T47D (cell line): Measurements from ENCODE around the gene CAMTA2.

Source experiments
- DNase-seq, 2 experiments: peaks; one replicate each; pipeline versions ENCODE4 v3.0.0 to v3.0.0-alpha.2; 2011 to 2012; ENCODE audit warnings: low read depth in 1 of 2, low spot score in 1 of 2
- JUND ChIP-seq: IDR thresholded peaks from 2 replicates; pipeline ENCODE4 v1.6.1; 2012; ENCODE audit warnings: low read depth
- in situ Hi-C: cut with HindIII; loops from 2 replicates; pipeline ENCODE4 v1.10.0; 2016; ENCODE audit warnings: low sequenced_read_pairs, low pct_unique_long_range_greater_than_20kb

The CAMTA2 gene

DNA sequence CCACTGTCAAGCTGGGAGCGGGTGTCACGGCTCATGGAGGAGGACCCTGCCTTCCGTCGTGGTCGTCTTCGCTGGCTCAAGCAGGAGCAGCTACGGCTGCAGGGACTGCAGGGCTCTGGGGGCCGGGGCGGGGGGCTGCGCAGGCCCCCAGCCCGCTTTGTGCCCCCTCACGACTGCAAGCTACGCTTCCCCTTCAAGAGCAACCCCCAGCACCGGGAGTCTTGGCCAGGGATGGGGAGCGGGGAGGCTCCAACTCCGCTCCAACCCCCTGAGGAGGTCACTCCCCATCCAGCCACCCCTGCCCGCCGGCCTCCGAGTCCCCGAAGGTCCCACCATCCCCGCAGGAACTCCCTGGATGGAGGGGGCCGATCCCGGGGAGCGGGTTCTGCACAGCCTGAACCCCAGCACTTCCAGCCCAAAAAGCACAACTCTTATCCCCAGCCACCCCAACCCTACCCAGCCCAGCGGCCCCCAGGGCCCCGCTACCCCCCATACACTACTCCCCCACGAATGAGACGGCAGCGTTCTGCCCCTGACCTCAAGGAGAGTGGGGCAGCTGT lies 36.2 kb upstream of the CAMTA2 start:
- no peak for TF ChIP-seq JUND
- in situ Hi-C loops = no loop called here
- DNase-seq = no peak

DNA sequence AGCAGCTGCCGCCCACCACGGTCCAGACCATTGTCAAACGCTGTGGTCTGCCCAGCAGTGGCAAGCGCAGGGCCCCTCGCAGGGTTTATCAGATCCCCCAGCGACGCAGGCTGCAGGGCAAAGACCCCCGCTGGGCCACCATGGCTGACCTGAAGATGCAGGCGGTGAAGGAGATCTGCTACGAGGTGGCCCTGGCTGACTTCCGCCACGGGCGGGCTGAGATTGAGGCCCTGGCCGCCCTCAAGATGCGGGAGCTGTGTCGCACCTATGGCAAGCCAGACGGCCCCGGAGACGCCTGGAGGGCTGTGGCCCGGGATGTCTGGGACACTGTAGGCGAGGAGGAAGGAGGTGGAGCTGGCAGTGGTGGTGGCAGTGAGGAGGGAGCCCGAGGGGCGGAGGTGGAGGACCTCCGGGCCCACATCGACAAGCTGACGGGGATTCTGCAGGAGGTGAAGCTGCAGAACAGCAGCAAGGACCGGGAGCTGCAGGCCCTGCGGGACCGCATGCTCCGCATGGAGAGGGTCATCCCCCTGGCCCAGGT lies 34.8 kb upstream of the CAMTA2 start:
- no peak for DNase-seq
- in situ Hi-C loops = no loop called here
- TF ChIP-seq JUND = no peak

DNA sequence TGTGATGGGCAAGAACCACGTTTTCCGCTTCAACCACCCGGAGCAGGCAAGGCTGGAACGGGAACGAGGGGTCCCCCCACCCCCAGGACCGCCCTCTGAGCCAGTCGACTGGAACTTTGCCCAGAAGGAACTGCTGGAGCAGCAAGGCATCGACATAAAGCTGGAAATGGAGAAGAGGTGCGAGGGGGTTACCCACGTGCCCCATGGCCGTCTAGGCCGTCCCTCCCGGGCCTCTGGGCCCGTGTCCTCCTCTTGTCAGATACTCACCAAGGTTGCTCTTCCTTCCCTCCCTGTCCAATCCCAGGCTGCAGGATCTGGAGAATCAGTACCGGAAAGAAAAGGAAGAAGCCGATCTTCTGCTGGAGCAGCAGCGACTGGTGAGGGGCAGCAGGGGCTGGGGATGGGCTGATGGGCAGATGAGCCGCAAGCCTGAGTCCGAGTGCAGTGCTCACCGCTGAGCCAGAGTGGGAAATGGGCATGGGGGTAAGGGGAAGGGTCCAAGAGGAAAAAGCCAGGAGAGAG lies 33.1 kb upstream of the CAMTA2 start:
- in situ Hi-C loops = no loop called here
- no peak for TF ChIP-seq JUND
- no peak for DNase-seq

DNA sequence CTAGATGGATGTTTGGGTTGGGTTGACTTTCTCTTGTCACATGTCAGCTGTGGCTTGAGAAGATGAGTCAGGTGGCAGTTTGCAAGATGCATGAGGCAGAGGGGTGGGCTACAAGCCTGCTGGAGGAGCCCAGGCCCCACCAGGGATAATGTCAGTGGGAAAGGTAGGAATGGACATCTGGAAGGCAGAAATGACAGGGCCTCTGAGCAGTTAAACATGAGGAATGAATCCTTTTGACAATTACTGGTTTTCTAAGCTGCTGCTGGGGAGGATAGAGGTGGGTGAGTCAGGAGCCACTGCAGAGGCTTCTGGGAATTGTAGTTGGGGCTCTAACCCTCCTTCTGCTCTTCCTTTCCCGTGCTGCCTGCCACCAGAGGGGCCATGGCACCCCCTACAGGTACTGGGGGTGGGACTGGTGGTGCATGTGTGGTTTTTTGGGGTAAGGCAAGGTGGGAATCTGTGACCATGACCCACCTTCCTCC lies 32.0 kb upstream of the CAMTA2 start:
- DNase-seq = no peak
- in situ Hi-C loops = no loop called here
- no peak for TF ChIP-seq JUND

DNA sequence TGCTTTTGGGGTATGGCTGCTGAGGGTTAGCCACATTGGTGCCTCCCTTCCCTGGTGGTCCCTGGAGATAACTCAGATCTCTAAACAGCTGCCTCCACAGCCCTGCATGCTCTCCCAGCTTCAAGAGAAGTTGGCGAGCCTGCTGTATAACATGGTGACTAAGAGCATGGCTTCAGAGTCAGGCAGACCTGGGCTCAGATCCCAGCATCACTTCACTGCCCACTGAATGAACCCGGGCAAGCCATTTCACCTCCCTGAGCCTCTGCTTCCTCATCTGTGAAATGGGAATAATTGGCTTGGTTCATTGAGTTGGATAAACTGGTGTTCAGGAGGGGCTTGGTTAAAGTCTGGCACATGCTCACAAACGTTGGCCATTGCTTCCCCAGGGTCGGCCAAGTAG lies 26.9 kb upstream of the CAMTA2 start:
- DNase-seq = no peak
- no peak for TF ChIP-seq JUND
- in situ Hi-C loops = no loop called here

DNA sequence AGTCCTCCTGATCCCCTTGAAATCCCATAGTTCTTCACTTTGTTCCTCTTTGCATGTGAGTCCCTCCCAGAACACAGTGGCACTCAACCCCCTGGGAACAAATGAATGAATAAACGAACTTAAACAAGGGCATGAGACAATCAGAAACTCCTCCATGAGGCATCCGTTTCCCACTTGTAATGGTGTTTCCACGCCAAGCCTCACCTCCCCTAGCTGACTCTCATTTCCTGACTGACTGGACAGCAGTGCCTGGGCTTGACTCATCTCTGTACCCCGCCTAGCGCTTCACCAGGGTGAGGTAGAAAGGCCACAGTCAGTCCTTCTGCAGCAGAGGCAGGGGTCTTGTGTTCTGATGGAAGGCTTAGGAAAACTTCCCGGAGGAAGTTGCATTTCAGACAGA lies 24.5 kb upstream of the CAMTA2 start:
- DNase-seq = no peak
- no peak for TF ChIP-seq JUND
- in situ Hi-C loops = no loop called here

DNA sequence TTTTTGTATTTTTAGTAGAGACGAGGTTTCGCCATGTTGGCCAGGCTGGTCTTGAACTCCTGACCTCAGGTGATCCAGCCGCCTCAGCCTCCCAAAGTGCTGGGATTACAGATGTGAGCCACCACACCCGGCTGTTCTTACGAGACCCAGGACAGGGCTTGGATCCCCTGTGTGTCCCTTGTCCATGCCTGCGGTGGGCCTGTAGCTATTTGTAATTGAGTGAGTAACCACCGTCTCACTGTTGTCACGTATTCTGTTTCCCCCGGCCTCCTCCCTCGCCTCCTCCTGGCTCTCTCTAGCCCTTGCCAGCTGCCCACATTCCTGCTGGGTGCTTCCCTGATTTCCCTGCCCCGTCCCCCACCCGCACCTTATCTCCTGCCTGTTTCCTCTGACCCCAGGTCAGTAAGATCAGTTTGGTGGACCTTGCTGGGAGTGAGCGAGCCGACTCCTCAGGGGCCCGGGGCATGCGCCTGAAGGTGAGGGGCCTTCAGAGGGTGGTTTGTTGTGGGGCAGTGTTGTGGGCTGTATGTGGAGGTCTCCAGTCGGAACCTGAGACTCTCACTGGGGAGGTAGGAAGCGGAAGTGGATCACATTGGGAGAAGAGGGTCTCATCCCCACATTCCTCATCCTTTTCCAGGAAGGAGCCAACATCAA lies 15.9 kb upstream of the CAMTA2 start:
- no peak for DNase-seq
- TF ChIP-seq JUND = no peak
- in situ Hi-C loops = no loop called here

DNA sequence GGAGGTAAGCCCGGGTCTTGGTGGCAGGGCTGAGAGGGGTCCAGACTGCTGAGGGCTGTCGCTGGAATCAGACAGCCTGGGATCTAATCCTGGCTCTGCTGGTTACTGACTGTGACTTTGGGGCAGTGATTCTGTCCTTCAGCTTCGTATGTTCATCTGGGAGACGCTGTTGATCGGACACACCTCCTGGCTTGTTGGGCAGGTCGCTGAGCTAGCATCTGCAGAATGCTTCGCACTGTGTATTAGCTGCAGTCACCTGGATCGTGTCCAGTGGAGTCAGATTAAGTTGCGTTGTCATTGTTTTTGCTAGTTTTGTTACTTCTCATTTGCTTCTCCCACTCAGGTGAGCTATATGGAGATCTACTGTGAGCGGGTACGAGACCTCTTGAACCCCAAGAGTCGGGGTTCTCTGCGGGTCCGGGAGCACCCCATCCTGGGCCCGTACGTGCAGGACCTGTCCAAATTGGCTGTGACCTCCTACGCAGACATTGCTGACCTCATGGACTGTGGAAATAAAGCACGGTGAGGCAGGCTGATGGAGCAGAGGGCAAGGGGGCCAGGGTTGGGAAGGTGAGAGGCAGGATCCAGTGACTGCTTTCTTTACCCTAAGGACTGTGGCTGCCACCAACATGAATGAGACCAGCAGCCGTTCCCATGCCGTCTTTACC lies 14.8 kb upstream of the CAMTA2 start:
- DNase-seq = no peak
- TF ChIP-seq JUND = no peak
- in situ Hi-C loops = no loop called here

DNA sequence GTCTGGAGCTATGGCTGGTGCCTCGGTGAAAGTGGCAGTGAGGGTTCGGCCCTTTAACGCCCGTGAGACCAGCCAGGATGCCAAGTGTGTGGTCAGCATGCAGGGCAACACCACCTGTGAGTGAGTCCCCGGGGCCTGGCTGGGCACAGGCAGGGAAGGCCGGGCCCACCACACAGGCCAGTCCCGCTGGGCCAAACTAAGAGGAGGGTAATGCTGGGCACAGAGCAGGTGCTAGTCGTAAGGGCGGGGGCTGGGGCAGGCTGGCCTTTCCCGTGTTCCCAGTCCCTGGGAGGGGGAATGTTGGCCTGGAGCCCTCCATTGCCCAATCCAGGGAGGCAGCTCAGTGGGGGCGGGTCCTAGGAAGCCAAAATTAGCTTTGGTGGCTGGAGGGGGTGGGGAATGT lies 12.8 kb upstream of the CAMTA2 start:
- no peak for TF ChIP-seq JUND
- in situ Hi-C loops = no loop called here
- peak in 1 of 2 experiments; percentile 44 for DNase-seq

DNA sequence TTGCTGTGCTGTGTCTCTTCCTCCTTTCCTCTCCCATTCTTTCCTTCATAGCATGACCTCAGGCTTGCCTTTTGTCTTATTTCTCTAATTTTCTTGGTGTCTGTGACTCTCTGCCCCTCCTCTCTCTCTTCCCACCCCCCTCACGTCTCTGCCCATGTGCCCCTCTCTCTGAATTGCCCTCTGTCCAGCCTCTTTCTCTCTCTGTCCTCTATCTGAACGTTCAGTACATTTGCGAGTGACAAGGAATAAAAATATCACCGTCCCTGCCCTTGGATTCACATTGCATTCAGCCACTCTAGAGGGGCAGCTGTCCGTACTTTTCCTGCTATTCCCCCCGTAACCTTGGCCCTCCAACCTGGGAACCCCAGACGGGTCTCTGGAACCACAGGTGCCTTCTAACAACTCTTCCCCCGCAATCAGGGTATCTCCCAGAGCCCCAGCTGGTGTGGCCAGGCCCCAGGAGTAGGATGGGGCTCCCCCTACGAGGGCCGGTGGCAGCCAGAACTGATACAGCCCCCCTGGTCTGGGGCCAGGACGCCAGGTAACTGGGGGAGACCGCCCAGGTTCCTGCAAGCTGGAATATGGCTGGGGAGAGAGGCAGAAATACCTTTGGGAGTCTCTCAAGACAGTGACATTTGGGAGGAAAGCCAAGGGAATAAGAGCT lies 12.1 kb upstream of the CAMTA2 start:
- no peak for DNase-seq
- TF ChIP-seq JUND = no peak
- in situ Hi-C loops = no loop called here

DNA sequence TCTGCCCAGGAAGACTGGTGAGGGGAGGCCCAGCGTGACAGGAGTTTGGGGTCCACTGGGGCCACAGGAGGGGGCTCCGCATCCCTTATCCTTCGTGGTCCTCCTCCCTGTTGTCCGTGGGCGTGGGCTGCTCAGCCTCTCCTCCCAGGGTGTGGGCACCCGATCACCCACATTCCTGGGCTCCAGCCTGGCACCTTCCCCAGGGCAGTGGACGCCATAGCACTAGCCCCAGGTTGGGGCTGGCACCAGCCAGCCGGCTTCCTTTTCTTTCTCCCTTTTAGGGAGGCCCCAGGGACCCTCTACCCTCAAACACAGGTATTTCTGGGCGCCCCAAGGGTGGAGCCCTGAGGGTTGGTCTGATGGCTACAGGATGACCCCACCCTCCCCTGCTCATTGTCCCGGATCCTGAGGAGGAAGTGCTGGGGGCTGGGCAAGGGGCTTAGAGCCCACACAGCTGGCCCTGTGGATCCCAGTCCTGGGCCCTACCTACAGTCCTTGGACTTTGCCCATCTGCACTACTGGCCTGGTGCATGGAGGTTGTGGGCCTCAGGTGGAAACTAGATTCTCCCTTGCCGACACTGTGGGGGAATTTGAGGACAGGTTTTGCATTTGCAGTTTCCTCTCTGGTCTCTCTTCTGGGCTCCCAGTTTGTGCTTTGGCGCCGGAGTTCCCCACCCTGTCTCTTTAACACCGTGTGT lies 11.4 kb upstream of the CAMTA2 start:
- no peak for TF ChIP-seq JUND
- in situ Hi-C loops = no loop called here
- peak; percentile 13 to 36 for DNase-seq
